A549 (cell line): ENCODE results near the gene DHX38.

Experiments used
- CTCF ChIP-seq: fragments of >200 bp; sonication (Bioruptor Twin); formaldehyde crosslinking; IDR thresholded peaks from 3 replicates; pipeline ENCODE4 v1.5.1; 2016
- ELK1 ChIP-seq: fragments of 150-350 bp; IDR thresholded peaks from 2 replicates; pipeline ENCODE4 v1.6.1; 2014; ENCODE audit warnings: low read depth, mild to moderate bottlenecking, low read length
- EP300 ChIP-seq, 2 experiments: fragments of >200 bp; sonication (Bioruptor Twin); formaldehyde crosslinking; IDR thresholded peaks; 2 replicates in 1 of 2; 3 replicates in 1 of 2; pipeline ENCODE4 v1.6.1; 2016 to 2017
- MAFK ChIP-seq: fragments of 450-650 bp; IDR thresholded peaks from 2 replicates; pipeline ENCODE4 v1.6.1; 2014; ENCODE audit not compliant: partially characterized antibody
- POLR2A ChIP-seq: IDR thresholded peaks from 2 replicates; pipeline ENCODE4 v1.6.1; 2012; ENCODE audit warnings: mild to moderate bottlenecking, low read length
- SREBF2 ChIP-seq: fragments of 450-650 bp; IDR thresholded peaks from 2 replicates; pipeline ENCODE4 v1.6.1; 2014; ENCODE audit warnings: mild to moderate bottlenecking, moderate library complexity

- TF ChIP-seq CTCF (no peak), MAFK (no peak), POLR2A (no peak), SREBF2 (no peak), ELK1 (no peak), EP300 (IDR thresholded peaks at IDR 0.05) (no peak)
Measured at GRCh38 chr16:72101195-72101594, 7.5 kb downstream of the DHX38 start.
